ENCODE data around the gene ADGRG6.
"Not testable (repeated sequence)": the region's sequence is repeated elsewhere in the genome, so short reads cannot be mapped to it uniquely, and the experiment has no call there.

Gene ADGRG6

DNA sequence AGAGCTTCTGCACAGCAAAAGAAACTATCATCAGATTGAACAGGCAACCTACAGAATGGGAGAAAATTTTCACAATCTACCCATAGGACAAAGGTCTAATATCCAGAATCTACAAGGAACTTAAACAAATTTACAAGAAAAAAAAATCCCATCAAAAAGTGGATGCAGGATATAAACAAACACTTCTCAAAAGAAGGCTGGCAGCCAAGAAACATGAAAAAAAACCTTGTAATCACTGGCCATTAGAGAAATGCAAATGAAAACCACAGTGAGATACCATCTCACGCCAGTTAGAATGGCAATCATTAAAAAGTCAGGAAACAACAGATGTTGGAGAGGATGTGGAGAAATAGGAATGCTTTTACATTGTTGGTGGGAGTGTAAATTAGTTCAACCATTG is 152.4 kb downstream of the ADGRG6 start:
- not testable (repeated sequence) for DNase-seq

GRCh38 chr6:142454848-142455247 is 153.0 kb downstream of the ADGRG6 start:
- not testable (repeated sequence) for DNase-seq

DNA sequence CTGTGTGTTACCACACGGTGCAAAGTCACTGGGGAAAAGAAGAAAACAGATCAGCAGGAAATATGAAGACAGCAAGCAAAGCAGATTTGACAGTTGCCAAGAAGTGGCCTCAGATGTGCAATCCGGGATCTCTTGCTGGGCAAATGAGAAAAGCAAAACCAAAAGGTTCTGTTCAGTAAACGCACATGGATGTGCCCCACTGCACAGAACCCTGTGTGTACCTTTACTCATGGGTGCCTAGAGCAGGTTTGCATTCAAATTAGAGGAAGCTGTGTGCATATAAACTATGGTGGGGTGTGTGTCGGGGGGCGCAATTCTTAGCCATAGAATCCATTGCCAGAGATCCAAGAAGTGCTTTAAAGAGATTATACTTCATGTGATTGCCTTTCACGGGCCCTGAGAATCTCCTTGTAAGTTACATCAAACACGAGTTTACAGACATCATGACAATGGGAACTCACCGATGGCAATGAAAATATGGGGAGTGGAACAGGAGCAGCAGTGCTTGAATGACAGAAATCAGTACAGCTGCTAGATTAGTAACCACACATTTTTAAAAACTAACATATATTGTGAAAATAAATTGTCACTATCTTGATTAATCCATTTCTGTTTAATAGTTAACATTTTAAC is 154.3 kb downstream of the ADGRG6 start:
- DNase-seq: no peak

GRCh38 chr6:142457638-142458406 is 156.0 kb downstream of the ADGRG6 start:
- DNase-seq: no peak

- no peak for DNase-seq
These were observed 157.0 kb downstream of the ADGRG6 start for GRCh38 chr6:142458836-142459235.

GRCh38 chr6:142459271-142459670 is 157.5 kb downstream of the ADGRG6 start:
- DNase-seq: no peak

DNA sequence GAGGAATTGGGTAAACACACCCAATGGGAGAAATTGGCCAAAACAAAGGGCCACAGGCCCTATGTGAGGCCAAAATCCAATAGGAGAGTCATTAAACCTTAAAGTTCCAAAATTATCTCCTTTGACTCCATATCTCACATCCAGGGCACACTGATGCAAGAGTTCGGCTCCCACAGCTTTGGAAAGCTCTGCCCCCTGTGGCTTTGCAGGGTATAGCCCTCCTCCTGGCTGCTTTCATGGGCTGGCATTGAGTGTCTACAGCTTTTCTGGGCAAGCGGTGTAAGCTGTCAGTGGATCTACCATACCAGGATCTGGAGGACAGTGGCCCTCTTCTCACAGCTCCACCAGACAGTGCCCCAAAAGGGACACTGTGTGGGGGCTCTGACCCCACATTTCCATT is 160.5 kb downstream of the ADGRG6 start:
- DNase-seq: no peak

DNA sequence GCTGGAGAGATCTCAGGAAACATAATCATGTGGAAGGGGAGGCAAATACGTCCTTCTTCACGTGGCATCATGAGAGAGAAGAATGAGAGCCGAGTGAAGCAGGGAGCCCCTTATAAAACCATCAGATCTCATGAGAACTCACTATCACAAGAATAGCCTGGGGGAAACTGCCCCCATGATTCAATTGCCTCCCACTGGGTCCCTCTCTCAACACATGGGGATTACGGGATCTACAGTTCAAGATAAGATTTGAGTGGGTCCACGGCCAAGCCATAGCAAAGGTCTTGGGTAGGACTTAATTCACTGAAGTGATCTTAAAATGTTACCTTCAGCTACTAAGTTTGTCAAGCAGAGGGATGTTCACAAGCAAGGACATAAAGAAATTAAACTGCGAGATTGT is 162.2 kb downstream of the ADGRG6 start:
- DNase-seq: no peak

DNA sequence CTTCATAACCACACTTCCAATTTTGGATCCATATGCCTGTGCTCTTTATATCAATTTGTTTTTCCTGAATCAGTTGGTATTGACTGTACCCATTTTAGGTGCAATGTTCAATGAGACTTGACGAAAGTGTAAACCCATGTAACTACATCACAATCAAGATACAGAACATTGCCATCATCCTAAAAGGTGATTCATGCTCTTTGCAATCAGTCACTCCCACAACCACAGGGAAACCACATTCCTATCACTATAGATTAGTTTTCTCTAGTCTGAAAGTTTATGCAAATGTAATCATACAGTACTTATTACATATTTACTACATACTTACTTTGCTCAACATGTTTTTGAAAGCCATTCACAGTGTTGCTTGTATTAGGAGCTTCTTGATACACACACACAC is 167.4 kb downstream of the ADGRG6 start:
- DNase-seq: no peak

DNA sequence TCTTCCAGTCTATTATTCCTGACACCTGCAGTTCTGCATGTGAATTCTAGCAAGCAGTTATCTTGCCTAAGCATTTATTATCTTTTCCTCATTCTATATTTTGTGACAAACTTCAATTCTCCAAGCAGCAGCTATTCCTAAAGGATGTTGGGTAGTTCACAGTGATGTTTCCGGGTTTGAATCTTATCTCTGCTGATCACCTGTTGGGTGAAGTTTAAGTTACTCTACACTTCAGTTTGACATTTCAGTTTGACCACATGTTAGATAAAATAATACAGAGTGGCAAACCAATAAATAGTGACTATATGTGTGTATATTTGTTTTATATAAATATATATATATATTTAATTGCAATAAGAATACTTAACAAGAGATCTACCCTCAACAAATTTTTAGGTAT is 168.6 kb downstream of the ADGRG6 start:
- DNase-seq: no peak

- DNase-seq: peak; percentile 23
These were observed 172.9 kb downstream of the ADGRG6 start for GRCh38 chr6:142474531-142475289.

DNA sequence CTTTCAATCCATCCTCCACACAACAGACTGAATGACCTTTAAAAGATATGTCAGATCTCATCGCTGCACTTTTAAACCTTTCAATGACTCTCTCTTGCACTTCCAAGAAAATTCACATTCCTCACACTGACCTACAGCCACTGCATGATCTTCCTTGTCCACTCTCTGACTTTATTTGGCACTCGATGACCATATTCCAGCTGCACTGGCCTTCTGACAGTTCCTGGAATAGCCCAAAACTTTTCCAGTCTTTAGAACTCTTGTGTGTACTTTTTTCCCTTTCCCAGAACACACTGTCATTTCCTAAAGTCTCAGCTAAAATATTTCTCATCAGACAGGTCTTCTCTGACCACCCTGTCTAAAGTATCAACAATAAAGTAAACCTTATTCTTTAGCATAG is 174.6 kb downstream of the ADGRG6 start:
- no peak for DNase-seq

GRCh38 chr6:142478117-142478516 is 176.3 kb downstream of the ADGRG6 start:
- no peak for DNase-seq

GRCh38 chr6:142481466-142481865 is 179.7 kb downstream of the ADGRG6 start:
- DNase-seq: no peak

GRCh38 chr6:142482249-142482648 is 180.4 kb downstream of the ADGRG6 start:
- no peak for DNase-seq

GRCh38 chr6:142482974-142483373 is 181.2 kb downstream of the ADGRG6 start:
- no peak for DNase-seq

- no peak for DNase-seq
These were observed 183.4 kb downstream of the ADGRG6 start for GRCh38 chr6:142485256-142485655.

DNA sequence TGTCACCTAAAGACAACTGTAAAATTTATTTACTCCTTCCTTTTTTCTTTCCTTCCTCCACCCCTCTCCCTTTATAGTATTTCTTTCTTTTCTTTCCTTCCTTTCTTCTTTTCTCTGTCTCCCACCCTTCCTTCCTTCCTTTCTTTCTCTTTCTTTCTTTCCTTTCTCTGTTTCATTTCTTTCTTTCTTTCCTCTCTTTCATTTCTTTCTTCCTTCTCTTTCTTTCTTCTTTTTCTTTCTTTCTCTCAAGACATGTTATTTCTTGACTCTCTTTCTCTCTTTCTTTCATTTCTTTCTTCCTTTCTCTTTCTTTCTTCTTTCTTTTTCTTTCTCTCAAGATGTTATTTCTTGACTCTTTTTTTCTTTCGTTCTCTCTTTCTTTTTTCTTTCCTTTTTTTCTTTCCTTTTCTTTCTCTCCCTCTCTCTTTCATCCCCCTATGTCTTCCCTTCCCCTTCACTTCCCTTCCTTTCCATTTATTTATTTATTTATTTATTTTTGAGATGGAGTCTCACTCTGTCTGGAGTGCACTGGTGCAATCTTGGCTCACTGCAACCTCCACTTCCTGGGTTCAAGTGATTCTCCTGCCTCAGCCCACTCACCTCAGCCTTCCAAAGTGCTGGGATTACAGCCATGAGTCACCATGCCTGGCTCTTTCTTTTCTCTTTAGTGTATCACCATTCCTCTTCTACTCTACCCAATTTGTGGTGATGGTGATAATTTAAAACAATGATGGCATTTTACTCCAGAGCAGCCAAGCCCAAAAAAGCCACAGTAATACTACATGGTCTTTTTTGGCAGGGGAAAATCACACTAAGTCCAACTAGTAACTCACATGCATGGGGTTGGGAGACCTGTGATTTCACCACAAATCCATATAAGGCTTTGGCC is 188.2 kb downstream of the ADGRG6 start:
- no peak for DNase-seq
